Neural progenitor cell (in vitro differentiated cells): ENCODE results near the gene AGFG1.

Experiments
- CTCF ChIP-seq: fragments of 200-600 bp; sonication (generic); IDR thresholded peaks from 2 replicates; pipeline ENCODE4 v1.5.1; 2017; ENCODE audit warnings: antibody characterized with exemption, mild to moderate bottlenecking
- EZH2phosphoT487 ChIP-seq: fragments of 200-600 bp; sonication (generic); IDR thresholded peaks from 2 replicates; pipeline ENCODE4 v1.6.1; 2017; ENCODE audit warnings: antibody characterized with exemption

- TF ChIP-seq CTCF (no peak), EZH2phosphoT487 (no peak)
Observed at GRCh38 chr2:227461811-227462461, 10.0 kb upstream of the AGFG1 start.
